HG02973 (cell line): Measurements from ENCODE around the gene CDIP1.

Experiments
- ATAC-seq: cut with Tn5 transposase; IDR thresholded peaks from one replicate; pipeline ENCODE4 v1.9.1; 2021; ENCODE audit warnings: moderate library complexity; ENCODE audit not compliant: unreplicated experiment

The CDIP1 gene

GRCh38 chr16:4460936-4461249 lies 77.7 kb downstream of the CDIP1 start:
- no peak for ATAC-seq
